AG09309 (cell line): ENCODE data around the gene USH1G.

ENCODE experiments used
- DNase-seq: peaks from one replicate; pipeline ENCODE4 v3.0.0-alpha.2; 2010; ENCODE audit warnings: low read depth
- H3K4me3 ChIP-seq: 2 replicates; pipeline ENCODE4 v1.5.1; 2011; ENCODE audit warnings: mild to moderate bottlenecking, low read depth, low read length, moderate library complexity; ENCODE audit not compliant: control insufficient read depth
- CTCF ChIP-seq: IDR thresholded peaks from 2 replicates; pipeline ENCODE4 v1.5.1; 2011; ENCODE audit warnings: mild to moderate bottlenecking, low read depth, low read length, inconsistent platforms; ENCODE audit not compliant: insufficient read depth, control insufficient read depth; ENCODE audit errors: missing control alignments

The USH1G gene

GRCh38 chr17:74946641-74947040 is 23.6 kb upstream of the USH1G start:
- DNase-seq: no peak

GRCh38 chr17:74945543-74945942 is 22.5 kb upstream of the USH1G start:
- H3K4me3 ChIP-seq: no peak overlapping the region
- TF ChIP-seq CTCF: no peak
- DNase-seq: no peak

More at GRCh38 chr17:74946641-74947040, 23.6 kb upstream of the USH1G start:
- TF ChIP-seq CTCF: no peak
- no peak overlapping the region for H3K4me3 ChIP-seq

- H3K4me3 ChIP-seq: no peak overlapping the region
- no peak for DNase-seq
- no peak for TF ChIP-seq CTCF
Observed at GRCh38 chr17:74943808-74944522, 20.9 kb upstream of the USH1G start.

GRCh38 chr17:74941128-74941725 is 18.2 kb upstream of the USH1G start:
- H3K4me3 ChIP-seq: no peak overlapping the region
- TF ChIP-seq CTCF: no peak
- DNase-seq: no peak

GRCh38 chr17:74939534-74939933 is 16.5 kb upstream of the USH1G start:
- TF ChIP-seq CTCF: no peak
- no peak overlapping the region for H3K4me3 ChIP-seq
- no peak for DNase-seq

GRCh38 chr17:74938194-74938950 is 15.3 kb upstream of the USH1G start:
- DNase-seq: no peak
- no peak overlapping the region for H3K4me3 ChIP-seq
- TF ChIP-seq CTCF: no peak
